HG03196 (cell line): Measurements from ENCODE around the gene SRXN1.
"Not testable (repeated sequence)": the region's sequence is repeated elsewhere in the genome, so short reads cannot be mapped to it uniquely, and the experiment has no call there.

Experiments used
- ATAC-seq: cut with Tn5 transposase; IDR thresholded peaks from one replicate; pipeline ENCODE4 v1.9.1; 2021; ENCODE audit not compliant: unreplicated experiment

Gene SRXN1

DNA sequence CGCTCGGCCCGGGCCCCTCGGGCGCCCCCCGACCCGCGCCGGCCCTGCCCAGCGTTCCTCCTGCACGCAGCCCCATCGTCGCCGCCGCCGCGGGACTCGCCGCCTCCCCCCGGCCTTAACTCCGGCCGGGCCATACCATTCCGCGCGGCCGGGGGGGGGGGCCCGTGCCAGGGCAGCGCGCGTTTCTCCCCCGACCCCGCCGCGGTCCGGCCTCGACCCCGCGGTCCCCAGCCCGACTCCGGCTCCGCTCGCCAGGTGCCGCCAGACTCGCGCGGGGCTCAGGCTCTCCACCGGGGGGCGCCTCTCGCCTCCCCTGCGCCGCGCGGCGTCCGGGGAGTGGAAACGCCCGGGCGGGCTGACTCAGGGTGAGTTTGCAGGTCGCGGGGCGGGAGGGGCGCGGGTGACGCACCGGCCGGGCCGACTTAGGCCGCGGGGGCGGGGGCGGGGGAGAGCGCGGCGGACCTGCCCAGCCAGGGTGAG lies at the start of gene SRXN1:
Gene SRXN1 (minus strand): TSS at position 91 of the 480 bp plus-strand sequence. CDS start 15 bp downstream, at position 76.
- ATAC-seq: peak; percentile 77

GRCh38 chr20:701401-702129 lies 48.6 kb upstream of the SRXN1 start:
- no peak for ATAC-seq

- ATAC-seq: no peak
These were observed 46.9 kb upstream of the SRXN1 start for GRCh38 chr20:699811-700338.

DNA sequence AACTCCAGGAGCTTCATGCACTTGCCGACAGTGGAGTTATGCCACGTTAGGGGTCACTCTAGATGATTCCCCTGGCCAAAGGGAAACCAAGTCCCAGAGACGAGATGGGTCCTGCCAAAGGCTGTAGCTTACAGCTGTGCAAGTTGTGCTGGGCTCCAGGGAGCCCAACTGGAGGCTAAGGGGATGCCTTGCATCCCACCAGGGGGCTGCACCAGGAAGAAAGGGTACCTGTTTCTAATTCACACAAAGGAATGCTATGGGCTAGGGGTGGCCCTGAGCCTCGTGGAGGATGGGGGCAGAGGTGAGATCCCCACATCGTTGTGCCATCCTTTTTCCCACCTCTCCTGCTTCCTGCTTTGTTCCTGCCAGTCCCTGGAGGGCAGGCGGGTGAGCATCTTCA lies 46.3 kb upstream of the SRXN1 start:
- no peak for ATAC-seq

GRCh38 chr20:698276-698675 lies 45.3 kb upstream of the SRXN1 start:
- ATAC-seq: no peak

- ATAC-seq: no peak
These were observed 44.8 kb upstream of the SRXN1 start for GRCh38 chr20:697826-698225.

DNA sequence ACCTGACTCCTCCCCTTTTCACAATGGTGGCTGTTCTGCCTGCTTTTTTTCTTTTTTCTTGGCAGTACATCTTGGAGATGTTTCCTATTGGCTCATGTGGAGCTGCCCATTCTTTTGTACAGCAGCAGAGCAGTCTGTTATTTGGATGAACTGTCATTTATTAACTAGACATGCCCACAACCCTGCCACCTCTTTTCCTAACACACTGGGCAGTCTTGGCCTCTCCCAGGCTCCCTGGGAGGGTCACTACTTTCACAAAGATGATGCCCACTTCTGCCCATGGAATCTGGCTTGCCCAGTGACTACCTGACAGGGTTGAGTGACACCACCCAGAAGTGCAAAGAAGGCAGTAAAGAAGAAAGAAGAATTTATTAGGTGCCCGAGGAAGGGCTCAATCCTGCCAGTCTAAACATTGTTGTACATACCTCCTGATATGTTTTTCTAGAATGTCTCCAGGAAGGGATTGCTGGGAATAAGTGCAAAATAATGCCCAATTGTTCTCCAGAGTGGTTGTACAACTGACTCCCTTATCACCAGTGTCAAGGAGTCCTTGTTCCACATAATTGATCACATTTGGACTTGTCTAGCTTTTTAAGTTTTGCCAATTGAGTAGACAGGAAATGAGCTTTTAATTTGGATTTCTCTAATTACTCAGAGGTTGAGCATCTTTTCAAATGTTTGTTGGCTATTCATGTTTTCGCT lies 42.3 kb upstream of the SRXN1 start:
- no peak for ATAC-seq

GRCh38 chr20:694496-694895 lies 41.5 kb upstream of the SRXN1 start:
- no peak for ATAC-seq

DNA sequence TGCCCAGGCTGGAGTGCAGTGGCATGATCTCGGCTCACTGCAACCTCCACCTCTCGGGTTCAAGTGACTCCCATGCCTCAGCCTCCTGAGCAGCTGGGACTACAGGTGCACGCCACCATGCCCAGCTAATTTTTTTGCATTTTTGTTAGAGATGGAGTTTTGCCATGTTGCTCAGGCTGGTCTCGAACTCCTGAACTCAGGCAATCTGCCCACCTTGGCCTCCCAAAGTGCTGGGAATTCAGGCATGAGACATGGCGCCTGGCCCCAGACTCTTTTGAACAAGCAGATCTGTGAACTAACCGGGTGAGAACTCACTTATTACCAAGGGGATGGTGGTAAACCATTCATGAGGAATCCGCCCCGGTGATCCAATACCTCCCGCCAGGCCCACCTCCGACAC lies 40.8 kb upstream of the SRXN1 start:
- ATAC-seq: not testable (repeated sequence)

DNA sequence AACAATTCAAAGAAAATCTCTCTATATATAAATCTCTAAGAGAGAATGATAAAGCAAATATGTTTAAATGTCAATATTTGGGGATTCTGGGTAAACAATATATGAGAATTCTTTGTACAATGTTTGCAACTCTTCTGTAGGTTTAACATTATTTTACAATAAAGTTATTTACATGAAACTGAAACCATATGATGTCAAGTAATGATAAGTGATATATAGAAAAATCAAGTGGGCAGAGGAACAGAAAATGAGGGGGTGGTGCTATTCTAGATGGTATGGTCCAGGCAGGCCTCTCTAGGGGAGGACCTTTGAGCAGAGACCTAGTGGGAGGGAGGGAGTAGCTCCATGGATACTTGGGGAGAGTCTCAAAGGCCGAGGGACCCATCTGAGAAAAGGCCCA lies 39.0 kb upstream of the SRXN1 start:
- ATAC-seq: no peak

- no peak for ATAC-seq
These were observed 36.9 kb upstream of the SRXN1 start for GRCh38 chr20:689947-690346.

DNA sequence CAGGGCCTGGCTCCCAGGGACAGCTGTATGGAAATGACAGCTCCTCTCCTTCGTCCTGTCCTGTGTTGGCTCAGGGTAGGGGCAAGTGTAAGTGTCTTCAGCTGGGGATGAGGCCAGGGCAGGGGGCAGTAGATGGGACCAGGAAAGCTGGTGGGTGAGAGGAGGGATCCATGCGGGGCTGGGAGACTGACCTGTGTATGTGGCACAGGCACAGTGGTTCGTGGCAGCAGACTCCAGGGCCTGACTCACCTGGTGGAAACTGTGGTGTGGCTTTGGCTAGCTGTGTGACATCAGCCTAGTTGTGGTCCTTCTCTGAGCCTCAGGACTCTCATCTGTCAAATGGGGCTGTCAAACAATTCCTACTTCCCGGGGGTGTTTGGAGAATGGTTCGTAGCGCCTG lies 36.3 kb upstream of the SRXN1 start:
- no peak for ATAC-seq

DNA sequence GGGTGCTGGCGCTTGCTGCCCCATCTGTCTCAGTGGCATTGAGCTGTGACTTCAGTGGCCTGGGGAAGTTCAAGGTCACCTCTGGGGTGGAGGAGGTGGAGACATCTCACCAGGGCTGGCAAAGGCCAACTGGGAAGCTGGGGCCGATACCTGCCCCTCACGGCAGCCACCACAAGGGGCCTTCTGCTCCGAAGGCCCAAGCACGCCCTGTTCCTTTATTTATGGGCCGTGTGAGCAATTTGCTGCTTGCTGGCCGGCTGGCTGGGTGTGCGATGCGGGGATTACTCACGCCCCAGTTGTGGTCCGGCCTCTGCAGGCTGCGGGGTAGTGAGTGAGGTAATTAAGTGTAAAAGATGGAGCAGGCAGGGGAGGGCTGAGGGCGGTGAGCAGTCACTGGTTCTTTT lies 35.8 kb upstream of the SRXN1 start:
- no peak for ATAC-seq

DNA sequence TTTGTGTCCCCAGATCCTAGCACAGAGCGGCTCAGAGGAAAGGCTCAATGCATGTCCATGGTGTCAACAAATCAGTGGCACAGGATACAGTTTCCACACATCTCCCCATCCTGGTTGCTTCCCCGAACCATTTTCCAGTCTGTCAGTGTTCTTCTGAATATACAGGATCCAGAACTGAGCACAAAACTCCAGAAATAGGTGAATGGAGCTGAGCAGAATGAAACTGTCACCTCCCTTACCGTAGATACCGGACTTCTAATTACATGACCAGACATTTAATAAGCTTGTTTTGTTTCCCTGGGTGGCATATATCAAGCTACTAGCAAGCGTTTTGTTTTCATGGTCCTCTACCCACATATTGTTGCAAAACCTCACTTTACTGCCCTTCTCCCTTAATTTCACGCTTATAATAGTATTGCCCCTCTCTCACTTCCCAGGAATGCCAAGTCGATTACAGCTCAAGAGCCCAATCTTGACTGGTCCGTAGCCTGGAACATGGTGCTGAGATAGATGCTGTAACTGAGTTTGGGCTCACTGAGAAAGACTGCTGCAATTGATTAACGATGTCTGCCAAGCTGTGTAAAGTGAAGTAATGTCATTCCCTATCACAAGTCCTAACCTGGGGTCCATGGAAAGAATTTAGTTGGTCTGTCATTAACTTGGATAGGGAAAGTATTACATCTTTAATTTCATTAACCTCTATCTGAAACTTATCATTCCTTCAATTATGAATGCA lies 34.6 kb upstream of the SRXN1 start:
- ATAC-seq: no peak

DNA sequence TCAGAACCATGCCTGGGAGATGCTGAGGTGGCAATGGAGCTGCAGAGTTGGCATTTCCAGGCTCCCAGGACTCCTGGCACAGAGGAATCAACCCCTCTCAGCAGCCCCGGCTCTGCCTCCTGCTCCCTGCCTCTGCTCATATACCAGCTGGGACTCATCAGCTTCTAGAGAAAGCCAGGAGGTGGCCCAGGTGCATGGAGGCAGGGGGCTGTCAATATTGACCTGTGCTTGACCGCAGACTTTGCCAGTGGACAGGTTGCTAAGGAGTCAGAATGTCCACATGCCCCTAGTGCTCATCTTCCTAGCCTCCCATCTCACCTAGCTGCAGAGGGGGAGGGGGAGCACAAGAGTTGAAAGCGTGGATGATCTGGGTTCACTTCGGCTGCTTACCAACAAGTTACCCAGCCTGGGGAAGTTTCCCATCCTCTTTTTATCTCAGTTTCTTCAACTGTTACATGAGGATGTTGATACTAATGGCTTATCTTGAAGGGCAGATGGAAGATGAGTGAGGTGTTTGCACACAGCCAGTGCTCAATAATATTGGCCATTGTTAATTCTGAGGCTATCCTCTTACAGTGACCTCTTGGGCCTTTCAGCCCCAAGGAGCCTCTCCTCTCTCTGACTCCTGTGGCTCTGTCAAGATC lies 31.8 kb upstream of the SRXN1 start:
- ATAC-seq: no peak

DNA sequence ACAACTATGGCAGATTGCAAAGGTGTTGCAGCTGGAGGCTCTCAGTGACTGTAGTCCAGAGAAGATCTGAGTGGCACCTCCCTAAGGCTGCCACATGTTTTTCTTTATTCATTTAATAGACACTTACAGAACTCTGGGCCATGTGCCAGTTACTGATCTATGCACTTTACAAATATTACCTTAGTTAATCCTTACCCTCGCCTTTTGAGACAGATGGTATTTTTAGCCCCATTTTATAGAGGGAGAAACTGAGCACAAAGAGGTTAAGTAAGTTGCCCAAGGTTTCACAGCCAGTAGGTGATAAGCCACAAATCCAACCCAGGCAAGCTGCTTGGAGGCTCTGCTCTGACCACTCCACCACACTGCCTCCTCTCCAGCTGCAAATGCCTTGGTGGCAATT lies 29.1 kb upstream of the SRXN1 start:
- ATAC-seq: no peak

DNA sequence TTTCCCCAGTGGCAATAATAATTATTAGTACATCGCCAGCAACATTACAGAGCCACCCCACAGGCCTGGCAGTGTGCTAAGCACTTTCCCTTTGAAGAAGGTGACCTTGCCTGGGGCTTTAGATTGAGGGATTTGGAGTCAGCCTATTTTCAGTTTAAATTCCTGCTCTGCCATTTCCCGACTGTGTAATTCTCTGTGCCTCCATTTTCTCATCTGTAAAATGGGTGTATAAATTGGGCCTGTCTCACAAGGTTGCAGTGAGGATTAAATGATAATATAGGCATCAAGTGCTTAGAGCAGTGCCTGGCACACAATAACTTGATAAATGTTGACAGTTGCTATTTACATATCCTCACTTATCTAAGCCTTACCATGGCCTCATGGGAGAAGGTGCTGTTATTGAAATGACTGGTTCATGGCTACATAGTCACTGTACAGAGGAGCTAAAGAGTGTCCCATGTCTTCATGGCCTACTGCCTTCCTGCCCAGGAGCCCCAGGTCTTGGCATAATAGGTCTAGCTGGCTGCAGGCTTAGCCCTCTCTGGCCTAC lies 27.7 kb upstream of the SRXN1 start:
- ATAC-seq: no peak

DNA sequence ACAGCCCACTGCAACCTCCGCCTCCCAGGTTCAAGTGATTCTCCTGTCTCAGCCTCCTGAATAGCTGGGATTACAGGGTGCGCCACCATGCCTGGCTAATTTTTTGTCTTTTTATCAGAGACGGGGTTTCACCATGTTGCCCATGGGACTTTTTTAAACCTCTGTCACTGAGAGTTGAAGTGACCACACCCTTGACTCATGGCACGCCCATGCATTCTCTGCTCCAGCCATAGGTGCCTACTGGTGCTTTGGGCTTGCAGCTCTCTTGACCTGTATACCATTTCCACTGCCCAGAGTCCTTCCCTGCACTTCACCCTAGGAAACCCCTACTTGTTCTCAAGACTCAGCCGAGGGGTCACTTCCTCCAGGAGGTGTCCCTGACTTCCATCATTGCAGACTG lies 25.0 kb upstream of the SRXN1 start:
- ATAC-seq: no peak

GRCh38 chr20:676967-677366 lies 24.0 kb upstream of the SRXN1 start:
- no peak for ATAC-seq

GRCh38 chr20:676315-676937 lies 23.4 kb upstream of the SRXN1 start:
- no peak for ATAC-seq
